ENCODE results near the gene HSF4. TPM values are rescaled to one million over a fixed set of nuclear protein-coding genes. Genes with fewer than 3 reads are reported as not detected.

Gene HSF4
- total RNA-seq, 2 experiments from 2014 or later = 8.1 to 17.0 TPM

DNA sequence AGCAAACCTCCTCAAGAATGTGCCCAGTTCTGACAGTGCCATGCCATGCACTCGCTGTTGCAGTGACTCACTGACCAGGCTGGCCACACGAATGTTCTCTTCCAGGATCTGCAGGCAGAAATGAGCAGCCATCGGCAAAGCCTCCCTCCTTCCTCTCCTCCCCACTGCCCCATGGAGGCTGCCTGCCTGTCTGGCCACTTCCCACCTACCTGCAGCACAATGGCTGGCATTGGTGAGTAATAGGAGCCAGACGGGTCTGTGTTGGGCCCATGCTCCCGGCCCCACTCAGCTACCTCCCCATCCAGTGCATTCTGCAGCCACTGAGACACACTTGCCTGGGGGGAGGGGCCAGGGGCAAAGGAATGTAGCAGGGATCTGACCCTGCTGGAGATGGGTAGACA is 22.0 kb downstream of the HSF4 start:
- no peak for TF ChIP-seq CTCF (conservative IDR thresholded peaks at IDR 0.05; ENCODE audit: low read length)
- no peak for TF ChIP-seq EZH2phosphoT487 (IDR thresholded peaks at IDR 0.05; ENCODE audit: borderline replicate concordance, low read depth, low read length)
- Histone ChIP-seq H3K4me1 (ENCODE audit: insufficient read depth, low read length, poor library complexity, severe bottlenecking) (peaks cover 18% of the 10 kb centered on the region), H2AFZ (ENCODE audit: low read length) (no peak overlapping the region), H4K20me1 (ENCODE audit: insufficient read depth, low read length) (no peaks in the 10 kb centered on the region), H3K79me2 (ENCODE audit: insufficient read depth, low read depth, low read length) (no peaks in the 10 kb centered on the region), H3K9me3 (ENCODE audit: low read length) (no peaks in the 10 kb centered on the region), H3K27ac (ENCODE audit: low read depth, low read length, poor library complexity, severe bottlenecking) (no peak overlapping the region), H3K4me2 (ENCODE audit: low read length) (no peak overlapping the region), H3K36me3 (ENCODE audit: insufficient read depth, low read length) (no peaks in the 10 kb centered on the region), H3K4me3 (ENCODE audit: low read depth, low read length, poor library complexity, severe bottlenecking) (no peak overlapping the region), H3K9me2 (ENCODE audit: insufficient read depth, low read length) (no peaks in the 10 kb centered on the region)
- intact Hi-C loops (cut with micrococcal nuclease; ENCODE audit: unreplicated experiment) = loop anchor here (10.0 kb wide), 1 partner anchor 172 kb away; no protein-coding TSS in a partner anchor
- ChIA-PET CTCF (ENCODE audit: unreplicated experiment) (no interaction called here), POLR2A (no interaction called here)
- BruUV-seq (replicated peaks) = no TSS peak
- DNase-seq (ENCODE audit: low spot score) = no peak

DNA sequence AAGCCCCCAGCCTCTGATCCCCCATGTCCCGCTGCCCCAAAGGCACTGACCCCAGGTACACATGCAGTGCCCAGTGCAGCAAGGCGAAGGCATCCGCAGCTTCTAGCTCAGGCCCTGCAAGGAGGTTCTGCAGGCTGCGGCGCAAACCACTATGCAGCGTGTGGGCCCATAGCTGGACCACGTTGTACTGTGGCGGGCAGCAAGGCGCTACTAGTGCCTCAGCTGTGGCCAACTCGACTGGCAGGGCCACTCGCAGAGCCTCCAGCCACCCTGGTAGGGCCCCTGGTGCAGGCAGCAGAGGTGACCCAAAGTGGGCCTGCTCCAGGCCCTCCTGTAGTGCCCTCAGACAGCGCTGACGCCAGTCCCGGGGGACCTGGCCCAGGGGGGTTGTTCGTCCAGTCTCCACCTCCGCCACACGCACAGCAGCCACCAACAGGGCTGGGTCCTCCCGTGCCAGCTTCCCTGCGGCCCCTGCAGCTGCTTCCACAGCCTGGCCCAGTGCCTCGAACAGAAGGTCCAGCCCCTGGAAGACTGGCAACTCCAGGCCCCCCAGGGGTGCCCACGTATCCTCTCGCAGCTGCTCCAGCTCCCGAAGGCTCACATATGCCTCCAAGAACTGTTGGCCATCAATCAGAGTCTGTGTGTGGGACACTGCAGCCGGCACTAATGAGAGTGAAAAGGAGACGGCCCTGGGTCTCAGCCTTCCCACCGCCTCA is 22.8 kb downstream of the HSF4 start:
- BruUV-seq (replicated peaks) = no TSS peak
- Histone ChIP-seq H3K27ac (ENCODE audit: low read depth, low read length, poor library complexity, severe bottlenecking) (no peak overlapping the region), H3K4me3 (ENCODE audit: low read depth, low read length, poor library complexity, severe bottlenecking) (no peak overlapping the region), H4K20me1 (ENCODE audit: insufficient read depth, low read length) (no peaks in the 10 kb centered on the region), H2AFZ (ENCODE audit: low read length) (no peak overlapping the region), H3K36me3 (ENCODE audit: insufficient read depth, low read length) (0 out of 2 replicates have a peak, but pooled peaks cover 2% of the 10 kb centered on the region), H3K4me1 (ENCODE audit: insufficient read depth, low read length, poor library complexity, severe bottlenecking) (peaks cover 18% of the 10 kb centered on the region), H3K4me2 (ENCODE audit: low read length) (no peak overlapping the region), H3K9me2 (ENCODE audit: insufficient read depth, low read length) (no peaks in the 10 kb centered on the region), H3K79me2 (ENCODE audit: insufficient read depth, low read depth, low read length) (peaks cover 4% of the 10 kb centered on the region; the same call in 1 of the 2 replicates), H3K9me3 (ENCODE audit: low read length) (no peaks in the 10 kb centered on the region)
- POLR2A ChIA-PET = no interaction called here
- CTCF ChIA-PET (ENCODE audit: unreplicated experiment) = no interaction called here
- DNase-seq (ENCODE audit: low spot score) = no peak
- intact Hi-C loops (cut with micrococcal nuclease; ENCODE audit: unreplicated experiment) = loop anchor here (10.0 kb wide), 1 partner anchor 173 kb away; no protein-coding TSS in a partner anchor
- TF ChIP-seq CTCF (conservative IDR thresholded peaks at IDR 0.05; ENCODE audit: low read length) = no peak

DNA sequence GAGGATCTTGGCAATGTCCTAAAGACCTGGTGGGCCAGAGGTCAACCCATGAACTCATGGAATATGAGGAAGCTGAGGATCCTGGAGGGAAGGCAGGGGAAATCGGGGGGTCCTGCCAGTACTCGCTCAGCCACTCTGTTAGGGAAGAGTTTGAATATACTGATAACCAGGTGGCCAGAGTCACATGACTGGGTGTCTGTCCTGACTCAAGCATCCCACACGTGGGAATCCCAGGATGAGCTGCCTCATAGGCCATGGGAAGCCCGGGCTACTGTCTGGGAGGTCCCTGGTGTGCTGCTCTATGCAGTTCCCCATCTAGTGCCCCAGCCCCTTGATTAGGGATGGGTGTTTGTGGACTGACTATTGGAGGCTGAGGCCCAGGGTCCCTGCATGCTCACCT is 23.8 kb downstream of the HSF4 start:
- no peak for TF ChIP-seq CTCF (conservative IDR thresholded peaks at IDR 0.05; ENCODE audit: low read length)
- no peak for TF ChIP-seq EZH2phosphoT487 (IDR thresholded peaks at IDR 0.05; ENCODE audit: borderline replicate concordance, low read depth, low read length)
- Histone ChIP-seq H2AFZ (ENCODE audit: low read length) (no peak overlapping the region), H3K4me1 (ENCODE audit: insufficient read depth, low read length, poor library complexity, severe bottlenecking) (peaks cover 16% of the 10 kb centered on the region), H3K36me3 (ENCODE audit: insufficient read depth, low read length) (peaks cover 12% of the 10 kb centered on the region; the same call in 1 of the 2 replicates), H3K9me2 (ENCODE audit: insufficient read depth, low read length) (no peaks in the 10 kb centered on the region), H3K27ac (ENCODE audit: low read depth, low read length, poor library complexity, severe bottlenecking) (no peak overlapping the region), H3K4me3 (ENCODE audit: low read depth, low read length, poor library complexity, severe bottlenecking) (no peak overlapping the region), H3K9me3 (ENCODE audit: low read length) (no peaks in the 10 kb centered on the region), H4K20me1 (ENCODE audit: insufficient read depth, low read length) (peaks cover 3% of the 10 kb centered on the region; the same call in 1 of the 2 replicates), H3K4me2 (ENCODE audit: low read length) (no peak overlapping the region), H3K79me2 (ENCODE audit: insufficient read depth, low read depth, low read length) (peaks cover 14% of the 10 kb centered on the region)
- no TSS peak for BruUV-seq (replicated peaks)
- ChIA-PET CTCF (ENCODE audit: unreplicated experiment) (no interaction called here), POLR2A (interaction anchor here (1.6 kb wide), 1 partner anchor 13 kb away, joined by 3 read pairs; no protein-coding TSS in a partner anchor)
- intact Hi-C loops (cut with micrococcal nuclease; ENCODE audit: unreplicated experiment) = loop anchor here (10.0 kb wide), 1 partner anchor 174 kb away; no protein-coding TSS in a partner anchor
- no peak for DNase-seq (ENCODE audit: low spot score)
